Ishikawa (cell line): ENCODE measurements around the gene MILR1.

ENCODE experiments used
- CEBPB ChIP-seq: IDR thresholded peaks from 2 replicates; pipeline ENCODE4 v1.6.1; 2012
- EGR1 ChIP-seq: IDR thresholded peaks from 2 replicates; pipeline ENCODE4 v1.6.1; 2012
- EP300 ChIP-seq: IDR thresholded peaks from 2 replicates; pipeline ENCODE4 v1.6.1; 2012; ENCODE audit warnings: borderline replicate concordance
- RAD21 ChIP-seq: IDR thresholded peaks from 2 replicates; pipeline ENCODE4 v1.6.1; 2012; ENCODE audit warnings: low read depth
- TAF1 ChIP-seq: IDR thresholded peaks from 2 replicates; pipeline ENCODE4 v1.6.1; 2012; ENCODE audit warnings: low read depth, mild to moderate bottlenecking
- TEAD4 ChIP-seq: IDR thresholded peaks from 2 replicates; pipeline ENCODE4 v1.6.1; 2012
- YY1 ChIP-seq: IDR thresholded peaks from 2 replicates; pipeline ENCODE4 v1.6.1; 2012; ENCODE audit warnings: low read depth
- ZBTB7A ChIP-seq: IDR thresholded peaks from 2 replicates; pipeline ENCODE4 v1.6.1; 2012; ENCODE audit warnings: low read depth

GRCh38 chr17:64400642-64401041, 48.3 kb upstream of the MILR1 start:
- TF ChIP-seq EGR1: no peak
- TF ChIP-seq ZBTB7A: no peak
- no peak for TF ChIP-seq TAF1
- no peak for TF ChIP-seq EP300
- TF ChIP-seq RAD21: no peak
- TF ChIP-seq YY1: no peak
- TF ChIP-seq CEBPB: no peak
- no peak for TF ChIP-seq TEAD4
